ENCODE measurements around the gene UBE3D. TPM values are rescaled to one million over a fixed set of nuclear protein-coding genes. Genes with fewer than 3 reads are reported as not detected.

Gene UBE3D
- total and polyA plus RNA-seq, 2 of the 8 experiments (the other 6 are each of a cell fraction or from before 2014, with no cell fraction given) = 5.7 to 16.3 TPM

- WGBS, 2 experiments (ENCODE audit: extremely low coverage in 1 of 2, insufficient coverage in 1 of 2, insufficient read length in 1 of 2, insufficient replicate concordance in 2 of 2, low coverage in 1 of 2, low lambda C conversion rate in 2 of 2, missing lambda C conversion rate in 1 of 2) = 85% methylated on average over 3 of the region's 3 CpGs; no CpG with 5 or more reads in 1 of the 2 experiments
- CTCF ChIA-PET (ENCODE audit: partially characterized antibody) = no interaction called here
- H3K23ac ChIP-seq (ENCODE audit: insufficient read length) = no peak overlapping the region
- TF ChIP-seq, protein P1, sequence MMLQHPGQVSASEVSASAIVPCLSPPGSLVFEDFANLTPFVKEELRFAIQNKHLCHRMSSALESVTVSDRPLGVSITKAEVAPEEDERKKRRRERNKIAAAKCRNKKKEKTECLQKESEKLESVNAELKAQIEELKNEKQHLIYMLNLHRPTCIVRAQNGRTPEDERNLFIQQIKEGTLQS (IDR thresholded peaks at IDR 0.05; ENCODE audit: insufficient read depth, low read depth, low read length) = no peak
- TF ChIP-seq SIN3A (conservative IDR thresholded peaks at IDR 0.05 in 1 of 2, IDR thresholded peaks at IDR 0.05 in 1 of 2; ENCODE audit: low read depth in 1 of 2, low read length in 2 of 2) = no peak
These were observed 186.8 kb downstream of the UBE3D start for GRCh38 chr6:82878812-82879211.

More at GRCh38 chr6:82878812-82879211, 186.8 kb downstream of the UBE3D start:
- Histone ChIP-seq H4K91ac (replicated peaks; ENCODE audit: insufficient read length, low read length) (no peak overlapping the region), H2AFZ (ENCODE audit: low read length) (no peak overlapping the region), H3K56ac (replicated peaks; ENCODE audit: insufficient read length, low read depth, low read length) (no peak overlapping the region), H4K5ac (ENCODE audit: insufficient read length, low read depth, low read length) (no peak overlapping the region), H4K20me1 (replicated peaks in 1 of 2; ENCODE audit: control insufficient read depth in 1 of 2, insufficient read depth in 2 of 2, low read length in 2 of 2) (no peaks in the 10 kb centered on the region), H3K4me2 (ENCODE audit: insufficient read depth in 1 of 2, low read depth in 2 of 2, low read length in 2 of 2) (no peak overlapping the region), H3K4me3 (ENCODE audit: extremely low read depth in 1 of 4, insufficient read depth in 2 of 4, low read depth in 3 of 4, low read length in 4 of 4) (no peak overlapping the region), H2BK15ac (ENCODE audit: low read length) (no peak overlapping the region), H2BK20ac (ENCODE audit: low read length) (no peak overlapping the region), H2AK5ac (ENCODE audit: low read depth, low read length) (no peak overlapping the region), H3K14ac (ENCODE audit: insufficient read length) (no peak overlapping the region), H4K8ac (ENCODE audit: extremely low read depth, insufficient read depth, low read length) (no peak overlapping the region), H3K27me3 (replicated peaks in 1 of 4; ENCODE audit: control insufficient read depth in 3 of 4, extremely low read depth in 1 of 4, insufficient read depth in 3 of 4, low read length in 3 of 4) (peaks cover 0 to 1% (median 0%) of the 10 kb centered on the region in 4 experiments; a peak in 1 of 7 replicates), H3K4ac (replicated peaks; ENCODE audit: insufficient read length, low read depth, low read length) (no peak overlapping the region), H3K27ac (ENCODE audit: low read depth, low read length) (no peak overlapping the region), H3K18ac (ENCODE audit: extremely low read depth, low read length) (no peak overlapping the region), H3K79me2 (ENCODE audit: control insufficient read depth in 1 of 2, insufficient read depth in 2 of 2, low read length in 2 of 2) (no peaks in the 10 kb centered on the region), H2BK5ac (ENCODE audit: low read depth, low read length) (no peak overlapping the region), H2BK120ac (replicated peaks; ENCODE audit: low read depth, low read length) (no peak overlapping the region), H3K4me1 (replicated peaks in 1 of 4; ENCODE audit: control insufficient read depth in 3 of 4, insufficient read depth in 4 of 4, low read length in 3 of 4) (no peaks in the 10 kb centered on the region), H3K36me3 (ENCODE audit: control insufficient read depth in 2 of 4, insufficient read depth in 4 of 4, low read length in 3 of 4) (no peaks in the 10 kb centered on the region), H2BK12ac (ENCODE audit: low read depth, low read length) (no peak overlapping the region), H3K9me3 (ENCODE audit: insufficient read depth in 2 of 2, low read depth in 1 of 2, low read length in 1 of 2) (no peaks in the 10 kb centered on the region), H3K9ac (replicated peaks in 1 of 4; ENCODE audit: extremely low read depth in 1 of 4, low read depth in 3 of 4, low read length in 3 of 4) (no peak overlapping the region), H3K79me1 (ENCODE audit: low read depth, low read length) (no peaks in the 10 kb centered on the region), H3K23me2 (ENCODE audit: low read depth, low read length) (no peaks in the 10 kb centered on the region)
- FAIRE-seq = no peak
- POLR2A ChIA-PET (ENCODE audit: partially characterized antibody) = no interaction called here
- no peak for DNase-seq (ENCODE audit: low read depth in 1 of 2, low spot score in 2 of 2)

Measured in H1 (cell line).